GM18907 (cell line): ENCODE results near the gene QDPR.
A peak's percentile ranks its signal among the peaks of the same experiment; 100 is the strongest.

Experiments used
- ATAC-seq: cut with Tn5 transposase; IDR thresholded peaks from one replicate; pipeline ENCODE4 v1.9.1; 2021; ENCODE audit warnings: mild to moderate bottlenecking, moderate library complexity; ENCODE audit not compliant: unreplicated experiment

QDPR gene

DNA sequence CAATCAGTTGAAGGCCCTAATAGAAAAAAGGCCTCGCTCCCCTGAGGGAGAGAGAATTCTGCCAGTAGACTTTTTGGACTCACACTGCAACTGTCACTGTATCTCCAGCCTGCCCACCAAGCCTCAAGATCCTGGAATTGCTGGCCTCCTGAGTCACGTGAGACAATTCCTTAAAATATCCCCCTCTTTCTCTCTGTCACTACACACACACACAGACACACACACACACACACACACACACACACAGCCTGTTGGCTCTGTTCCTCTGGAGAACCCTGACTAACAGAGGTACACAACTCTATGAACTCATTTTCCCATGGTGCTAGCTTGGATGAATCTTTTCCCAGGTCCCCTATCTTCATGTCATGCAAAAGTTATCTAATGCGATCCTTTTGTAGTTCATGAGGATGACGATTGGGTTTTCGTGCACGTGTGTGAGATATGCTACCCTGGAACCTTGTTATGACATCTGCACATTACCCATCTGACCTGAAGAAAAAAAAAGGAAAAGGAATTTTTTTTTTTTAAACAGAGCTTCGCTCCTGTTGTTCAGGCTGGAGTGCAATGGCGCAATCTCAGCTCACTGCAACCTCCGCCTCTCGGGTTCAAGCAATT is 16.8 kb upstream of the QDPR start:
- ATAC-seq, result no peak

DNA sequence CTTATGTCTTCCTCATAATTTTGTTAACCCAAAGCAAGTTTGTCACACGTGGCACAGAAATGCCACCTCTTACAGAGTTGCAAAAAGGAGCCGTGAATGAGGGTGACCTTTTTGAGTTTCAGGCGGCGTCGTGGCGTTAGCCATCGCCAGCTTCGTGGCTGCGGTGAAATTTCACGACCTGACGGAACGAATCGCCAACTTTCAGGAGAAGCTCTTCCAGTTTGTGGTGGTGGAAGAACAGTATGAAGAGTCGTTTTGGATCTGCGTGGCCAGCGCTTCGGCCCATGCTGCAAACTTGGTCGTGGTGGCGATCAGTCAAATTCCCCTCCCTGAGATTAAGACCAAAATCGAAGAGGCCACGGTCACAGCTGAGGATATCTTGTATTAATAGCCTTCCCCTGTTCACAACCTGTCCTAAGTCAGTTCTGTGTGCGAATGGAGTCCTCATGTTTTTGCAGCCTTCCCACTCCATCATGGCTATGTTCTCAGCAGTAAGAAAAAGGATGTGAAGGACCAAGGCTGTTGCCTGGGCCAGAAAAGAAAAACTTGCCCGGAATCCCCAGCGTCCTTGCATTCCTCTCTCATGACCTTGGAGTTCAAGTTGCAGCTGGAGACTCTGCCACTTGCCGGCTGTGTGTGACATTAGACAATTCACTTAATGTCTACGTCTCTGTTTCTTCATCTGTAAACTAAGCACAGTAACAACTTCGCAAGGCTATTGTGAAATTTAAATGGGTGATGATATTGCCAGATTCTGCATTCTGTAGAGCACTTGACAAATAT is 15.0 kb upstream of the QDPR start:
- no peak for ATAC-seq

DNA sequence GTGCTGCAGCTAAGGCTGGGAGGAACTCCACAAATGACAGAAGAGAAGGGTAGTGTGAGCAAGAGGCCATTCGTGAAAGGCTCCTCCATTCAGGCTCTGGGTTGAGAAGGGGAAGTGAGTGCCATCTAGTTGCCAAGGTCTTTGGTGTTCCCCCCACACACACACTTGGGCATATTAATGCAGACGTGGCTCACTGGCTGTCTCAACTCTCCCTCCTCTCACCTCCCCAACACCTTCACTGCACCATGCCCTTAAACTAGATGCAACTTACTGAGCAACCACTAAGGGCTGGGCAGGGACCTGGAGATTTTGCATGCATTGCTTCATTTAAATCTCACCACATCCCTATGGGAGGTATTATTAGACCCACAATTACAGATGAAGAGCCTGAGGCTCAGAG is 11.8 kb upstream of the QDPR start:
- no peak for ATAC-seq

DNA sequence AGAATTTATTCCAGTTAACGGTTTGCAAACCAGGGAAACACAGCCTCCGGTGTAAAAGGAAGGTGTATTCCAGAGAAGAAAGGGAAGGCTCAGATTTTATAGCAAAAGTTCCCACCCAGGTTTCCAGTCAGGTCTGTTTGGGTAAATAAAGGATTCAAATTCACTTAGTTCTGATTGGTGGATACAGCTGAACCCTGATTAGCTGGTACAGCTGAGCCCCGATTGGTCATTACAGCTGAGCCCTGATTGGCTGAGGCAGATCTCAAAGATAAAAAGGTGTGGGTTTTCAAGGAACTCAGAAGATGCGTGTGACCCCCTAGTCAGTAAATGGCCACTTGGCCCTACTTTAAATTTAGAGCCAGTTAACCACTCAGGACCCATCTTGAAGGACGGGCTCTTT is 9.7 kb upstream of the QDPR start:
- ATAC-seq, result no peak

DNA sequence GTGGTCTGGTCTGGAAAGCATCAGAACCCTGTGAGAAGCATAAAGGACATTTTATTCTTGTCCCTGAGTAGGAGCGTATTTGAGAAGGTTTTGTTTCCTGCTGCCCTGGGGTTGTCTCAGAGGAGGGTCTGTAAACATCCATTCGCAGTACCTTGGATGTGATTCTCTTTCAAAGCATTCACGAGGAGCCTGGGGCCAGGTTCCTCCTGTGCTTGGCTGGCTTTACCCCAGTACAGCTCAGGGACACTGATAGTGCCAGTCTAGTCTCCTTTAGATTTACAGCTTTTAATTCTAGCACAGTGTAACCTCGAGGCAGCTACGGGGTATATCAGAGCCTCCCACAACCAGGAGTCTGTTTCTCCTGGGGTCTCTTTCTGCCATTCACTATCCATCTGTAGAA is 5.8 kb upstream of the QDPR start:
- no peak for ATAC-seq

DNA sequence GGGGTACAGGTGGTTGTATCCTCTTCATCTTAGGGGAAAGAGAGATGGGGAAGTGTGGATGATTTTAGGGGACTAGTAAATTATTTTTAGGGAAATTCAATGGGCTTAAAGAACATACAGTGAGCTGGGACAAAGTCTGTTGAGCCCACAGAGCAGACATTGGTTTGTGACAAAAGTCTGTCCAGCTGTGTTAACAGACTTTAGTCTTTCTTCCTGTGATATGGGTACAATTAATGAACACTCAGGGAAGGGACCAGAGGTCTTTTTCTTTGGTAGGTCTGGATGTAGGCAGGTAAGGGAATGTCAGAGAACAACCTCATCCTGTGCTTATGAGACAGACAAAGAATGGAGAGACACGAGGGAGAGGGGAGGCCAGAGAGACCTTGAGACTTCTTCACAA is 5.1 kb upstream of the QDPR start:
- ATAC-seq, result no peak

DNA sequence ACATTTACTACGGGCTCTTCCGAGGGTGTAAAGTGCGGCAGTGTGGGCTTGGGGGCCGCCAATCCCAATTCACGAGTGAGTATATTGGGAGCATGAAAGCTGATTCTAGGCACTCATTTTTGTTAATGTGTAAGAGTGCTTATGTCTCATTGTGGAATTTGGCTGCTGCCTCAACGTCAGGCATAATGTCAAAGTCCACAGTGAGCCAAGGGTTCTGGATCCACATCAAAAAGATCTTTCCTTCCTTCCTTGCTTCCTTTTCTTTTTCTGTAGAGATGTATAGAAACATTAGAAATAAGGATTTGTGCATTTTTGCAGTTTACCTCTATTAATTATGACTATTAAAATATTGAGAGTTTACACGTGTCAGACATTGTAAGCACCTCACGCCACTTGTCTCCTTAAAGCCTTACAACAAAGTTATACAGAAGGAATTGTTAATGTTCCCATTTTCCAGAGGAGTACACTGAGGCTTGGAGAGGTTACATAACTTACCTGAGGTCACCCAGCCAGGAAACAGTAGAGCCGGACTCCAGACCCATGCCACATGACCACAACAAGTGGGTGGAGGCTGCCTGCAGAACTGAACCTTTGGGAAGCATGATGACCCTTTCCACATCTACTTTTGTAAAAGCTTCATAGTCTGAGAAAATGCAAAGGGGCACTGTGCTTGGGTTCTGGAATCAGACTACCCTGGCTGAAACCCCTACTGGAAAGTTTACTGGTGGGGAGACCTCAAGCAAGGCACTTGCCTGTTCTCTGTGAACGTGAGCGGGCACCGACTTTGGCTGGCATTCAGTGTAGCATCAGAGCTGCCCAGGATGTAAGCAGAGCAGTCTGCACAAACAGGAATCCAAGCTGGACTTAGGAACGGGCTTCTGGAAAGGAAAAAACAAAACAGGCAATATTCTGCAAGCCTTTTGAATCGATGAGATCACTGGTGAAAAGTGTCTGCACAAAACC is 3.8 kb upstream of the QDPR start:
- ATAC-seq, result no peak

DNA sequence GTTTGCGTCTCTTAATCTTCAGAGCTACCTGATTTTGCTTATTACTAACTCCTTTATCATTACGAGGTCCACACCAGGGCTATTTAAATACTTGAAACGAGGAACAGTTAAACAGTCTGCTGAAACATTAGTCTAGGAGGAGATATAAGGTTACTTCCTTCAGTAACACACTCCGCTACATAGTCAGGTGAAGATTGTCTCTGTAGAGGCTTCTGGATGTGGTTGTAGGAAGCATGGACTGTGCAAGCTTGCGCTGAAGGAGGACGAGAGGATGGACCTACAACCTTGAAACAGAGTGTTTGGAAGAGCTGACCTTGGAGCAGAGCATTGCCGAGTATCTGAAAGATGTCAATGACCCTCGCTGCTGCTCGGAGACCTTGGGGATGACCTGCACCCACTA is 3.0 kb upstream of the QDPR start, which contains the start of gene CLRN2:
Gene CLRN2, plus strand, starts transcription at position 301 of the 400 bp plus-strand sequence. CDS start 102 bp downstream, outside the sequence.
- no peak for ATAC-seq

DNA sequence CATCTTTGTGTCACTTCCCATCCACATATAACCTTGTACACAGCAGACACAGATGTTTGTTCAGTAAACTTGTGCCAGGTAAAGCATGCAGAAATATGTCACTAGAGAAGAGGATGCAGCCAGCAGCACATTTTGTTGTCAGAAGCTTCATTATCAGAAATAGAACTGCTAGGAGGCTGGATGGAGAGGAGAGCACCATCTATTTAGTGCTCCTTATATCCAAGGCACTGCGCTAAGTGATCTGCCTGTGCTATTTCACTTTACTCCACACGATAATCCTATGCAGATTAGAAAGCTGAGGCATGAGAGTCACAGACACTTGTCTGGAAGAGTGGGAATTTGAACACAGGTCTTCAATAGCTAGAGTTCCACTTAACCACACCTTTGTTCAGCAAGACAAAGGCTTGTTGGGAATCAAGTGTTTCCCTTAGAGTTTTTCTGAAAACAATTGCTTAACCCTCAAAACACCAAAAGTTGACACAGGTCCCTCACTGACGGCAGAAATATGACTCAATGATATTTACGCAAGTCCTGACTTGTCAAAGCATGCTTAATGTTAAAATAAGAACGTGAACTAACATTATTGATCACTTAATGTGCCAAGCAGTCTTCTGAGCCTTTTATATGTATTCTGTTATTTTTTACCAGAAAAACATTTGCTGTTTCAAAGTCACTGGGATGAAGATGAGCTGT is 1.2 kb upstream of the QDPR start:
- ATAC-seq, result no peak

DNA sequence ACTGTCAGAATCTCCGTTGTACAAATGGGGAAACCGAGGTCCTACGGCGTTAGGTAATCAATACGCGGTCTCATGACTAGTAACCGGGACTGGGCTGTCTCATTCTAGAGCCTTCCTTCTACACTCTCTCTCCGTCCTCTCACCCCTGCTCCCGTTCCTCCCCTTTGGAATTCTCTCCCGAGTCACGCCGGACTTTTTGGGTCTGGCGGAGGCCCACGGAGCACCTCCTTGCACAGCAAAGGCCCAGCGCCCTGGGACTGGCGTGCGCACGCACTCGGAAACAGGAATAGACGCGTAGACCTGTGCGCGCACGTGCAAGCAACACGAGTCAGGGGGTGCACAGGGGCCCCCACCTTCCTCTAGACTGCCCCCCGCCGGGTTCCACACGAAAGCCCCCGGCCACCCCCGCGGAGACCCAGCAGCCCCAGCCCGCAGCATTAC is 361 bp downstream of the QDPR start:
- ATAC-seq, result peak; percentile 70

DNA sequence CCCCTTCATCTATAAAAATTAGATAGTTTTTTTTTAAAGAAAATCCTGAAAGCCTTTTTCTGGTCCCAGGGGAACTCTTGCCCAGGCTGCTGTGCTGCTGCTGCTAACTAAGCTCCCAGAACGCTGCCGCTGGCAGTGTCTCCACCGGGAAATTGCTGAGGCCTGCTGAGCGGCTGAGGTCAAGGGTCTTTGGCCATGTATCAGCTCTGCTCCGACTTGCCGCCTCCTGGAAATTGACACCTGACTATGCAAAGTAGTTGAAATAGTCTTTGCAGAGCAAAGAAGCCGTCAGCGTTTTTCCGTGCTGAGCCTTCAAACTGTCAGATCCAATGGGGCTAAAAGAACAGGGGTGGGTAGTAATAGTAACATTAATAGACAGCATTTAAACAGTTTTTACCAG is 839 bp downstream of the QDPR start:
- ATAC-seq, result no peak

DNA sequence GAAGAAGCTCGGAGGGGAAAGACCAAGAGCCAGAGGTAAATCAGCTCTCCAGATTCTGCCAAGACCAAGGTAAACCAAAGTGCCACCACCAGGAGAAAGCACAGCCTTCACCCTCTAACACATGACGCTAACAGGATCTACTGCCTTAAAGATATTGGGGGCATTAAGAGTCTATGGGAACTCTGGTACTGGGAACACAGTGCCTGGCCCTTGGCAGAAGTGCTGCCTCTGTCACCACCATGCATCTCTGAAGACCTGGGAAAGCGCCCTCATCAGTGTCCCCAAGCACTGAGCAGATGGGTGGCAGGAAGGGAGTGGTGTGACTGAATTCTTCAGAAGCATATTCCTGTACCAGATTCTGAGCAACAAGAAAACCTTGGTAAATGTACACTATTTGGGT is 1.3 kb downstream of the QDPR start:
- ATAC-seq, result no peak

DNA sequence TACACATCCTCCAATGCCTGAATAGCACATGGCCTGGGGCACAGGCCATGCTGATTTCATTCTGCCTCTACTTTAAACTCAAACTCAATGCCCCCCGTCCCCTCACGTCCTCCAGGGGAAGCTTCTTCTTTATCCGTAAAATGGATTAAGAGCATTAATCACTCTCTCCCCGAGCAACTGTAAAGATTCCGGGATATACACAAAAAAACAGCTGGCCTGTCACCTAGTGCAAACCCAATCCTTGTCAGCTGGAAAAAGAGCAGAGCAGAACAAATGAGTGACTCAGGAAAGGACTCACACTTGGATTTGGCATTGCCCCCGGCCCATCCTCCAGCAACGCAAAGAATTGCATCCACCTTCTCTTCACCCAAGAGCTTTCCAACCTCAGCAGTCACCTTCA is 7.8 kb downstream of the QDPR start:
- ATAC-seq, result no peak

DNA sequence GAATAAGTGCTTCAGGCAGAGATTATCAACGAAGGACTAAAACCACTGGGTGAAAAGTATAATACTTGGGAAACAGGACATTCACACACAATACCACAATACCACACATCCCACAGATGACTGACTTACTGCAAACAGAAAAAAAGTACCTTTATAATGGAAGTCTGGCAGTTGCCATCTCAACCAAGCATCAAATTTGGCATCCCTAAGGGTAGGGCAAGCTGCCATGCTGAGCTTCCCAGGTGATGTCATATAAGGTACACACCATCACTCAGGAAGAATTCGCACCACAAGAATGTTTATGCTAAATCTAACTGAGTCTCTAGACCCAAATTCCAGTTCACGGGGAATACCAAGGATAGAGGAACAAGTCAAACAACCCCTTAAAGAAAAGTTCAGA is 9.1 kb downstream of the QDPR start:
- no peak for ATAC-seq

DNA sequence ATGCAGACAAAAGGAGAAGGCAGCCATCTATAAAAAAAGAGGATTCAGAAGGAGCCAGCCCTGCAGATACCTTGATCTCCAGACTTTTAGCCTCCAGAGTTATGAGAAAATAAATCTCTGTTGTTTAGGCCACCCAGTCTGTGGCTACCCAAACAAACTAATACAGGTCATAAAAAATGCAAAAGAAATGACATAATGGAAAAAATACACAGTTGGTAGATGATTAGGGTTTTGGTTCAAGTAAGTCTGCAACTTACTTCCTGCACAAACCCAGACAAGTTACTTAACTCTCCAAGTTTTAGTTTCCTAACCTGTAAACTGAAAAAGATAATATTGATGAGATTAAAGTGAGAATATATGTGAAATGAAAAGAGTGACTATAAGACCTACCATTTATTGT is 11.3 kb downstream of the QDPR start:
- ATAC-seq, result no peak

DNA sequence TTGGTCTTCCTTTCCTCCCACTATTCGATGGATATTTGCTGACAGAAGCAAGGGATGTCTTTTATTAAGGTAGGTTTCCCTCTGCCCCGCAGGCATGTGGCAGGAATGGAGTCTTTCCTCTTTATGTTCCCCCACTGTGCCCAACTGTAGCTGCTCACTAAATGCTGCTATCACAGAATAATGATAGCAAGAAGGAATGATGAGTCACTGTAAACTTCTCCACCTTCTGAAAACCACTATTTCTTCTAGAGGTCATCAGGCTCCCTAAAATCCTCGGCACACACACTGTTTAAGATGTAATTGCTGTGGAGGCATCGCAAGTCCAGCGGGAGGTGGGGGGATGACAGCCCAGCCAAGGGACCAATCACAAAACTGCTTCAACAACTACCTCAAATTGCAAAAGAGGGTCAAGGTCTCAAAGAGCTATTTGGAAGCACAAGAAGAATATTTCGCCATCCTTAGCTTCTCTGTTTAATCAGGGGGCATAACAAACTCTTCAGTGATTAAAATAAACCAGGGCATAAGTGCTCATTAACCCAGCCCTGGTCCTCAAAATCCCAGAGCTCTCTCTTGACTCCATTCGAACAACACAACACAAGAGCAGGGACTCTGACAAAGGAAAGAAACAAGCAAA is 13.9 kb downstream of the QDPR start:
- no peak for ATAC-seq

DNA sequence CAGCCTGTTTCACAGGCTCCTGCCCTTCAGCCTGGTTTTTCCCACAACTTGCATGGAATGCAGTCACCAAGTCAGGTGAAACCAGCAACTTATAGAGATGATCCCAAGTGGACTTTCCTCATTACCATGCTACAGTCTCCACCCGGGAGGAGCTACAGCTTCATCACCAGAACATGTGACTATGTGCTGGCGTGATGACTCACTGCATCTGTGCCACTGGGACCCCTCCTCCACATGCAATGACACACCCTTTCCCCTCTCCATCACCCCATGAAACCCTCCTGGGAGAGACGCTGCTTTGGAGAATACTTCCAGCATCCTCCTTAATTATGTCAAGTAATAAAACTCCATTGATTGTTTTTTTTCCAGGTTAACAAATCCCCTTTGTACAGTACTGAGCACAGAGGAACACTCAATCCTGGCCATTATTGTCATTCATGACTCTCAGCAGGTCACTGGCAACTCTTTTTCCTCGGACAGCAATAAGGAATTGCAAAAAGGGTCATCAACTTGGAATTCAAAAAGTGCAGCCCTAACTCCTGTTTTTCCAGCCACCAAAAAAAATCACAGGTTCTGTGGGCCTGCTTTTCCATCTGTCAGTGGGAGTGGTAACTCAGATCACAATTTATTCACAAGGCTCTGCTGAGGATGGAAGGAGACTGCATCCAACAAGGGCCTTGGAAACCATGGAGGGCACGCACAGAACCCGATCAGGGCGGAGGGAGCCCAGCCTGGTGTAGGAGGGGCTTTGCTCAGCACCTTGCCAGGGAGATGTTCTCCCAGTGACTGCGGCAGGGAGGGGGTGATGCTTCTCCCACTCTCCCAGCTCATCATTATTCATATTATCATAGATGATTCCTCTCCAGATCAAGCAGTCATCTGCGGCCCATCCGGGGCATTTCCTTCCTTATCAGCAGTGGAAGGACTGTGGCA is 17.4 kb downstream of the QDPR start:
- no peak for ATAC-seq

DNA sequence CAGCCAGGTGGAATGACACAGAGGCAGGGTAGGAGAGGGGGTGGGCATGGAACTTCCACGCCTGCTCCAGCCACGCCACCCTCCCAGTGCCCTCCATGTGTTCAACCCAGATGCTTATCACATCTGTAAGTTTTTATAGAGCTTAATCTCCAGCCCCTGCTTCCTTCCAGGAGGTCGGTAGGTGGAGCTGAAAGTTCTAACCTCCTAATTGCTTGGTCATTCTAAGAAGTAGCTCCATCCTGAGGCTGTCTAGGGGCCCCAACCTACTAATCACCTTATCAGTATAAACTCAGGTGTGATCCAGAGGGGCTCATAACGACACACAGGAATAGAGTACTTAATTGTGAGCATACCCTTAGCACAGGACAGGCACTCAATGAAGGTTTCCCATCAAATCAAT is 18.3 kb downstream of the QDPR start:
- no peak for ATAC-seq

DNA sequence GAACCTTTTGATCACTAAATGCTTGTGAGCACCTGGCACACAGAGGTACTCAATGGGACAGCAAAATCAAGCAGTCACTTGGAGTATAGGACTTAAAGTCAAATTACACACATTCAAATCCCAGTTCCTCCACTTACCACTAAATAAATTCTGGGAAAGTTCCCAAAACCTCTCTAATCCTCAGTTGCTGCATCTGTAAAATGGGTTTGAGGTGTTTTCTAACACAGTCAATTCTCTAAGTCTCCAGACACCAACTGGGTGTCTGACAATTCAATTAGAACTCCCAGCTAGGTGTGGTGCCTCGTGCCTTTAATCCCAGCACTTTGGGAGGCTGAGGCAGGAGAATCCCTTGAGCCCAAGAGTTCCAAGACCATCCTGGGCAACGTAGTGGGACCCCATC is 19.0 kb downstream of the QDPR start:
- no peak for ATAC-seq
